HepG2 (cell line): ENCODE data around the gene STX4. TPM values are rescaled to one million over a fixed set of nuclear protein-coding genes. Genes with fewer than 3 reads are reported as not detected.

Experiments
- ATF7-NPFF ChIP-seq: sonication (generic); formaldehyde crosslinking; IDR thresholded peaks from 2 replicates; pipeline ENCODE4 v1.8.1; 2023; ENCODE audit warnings: mild to moderate bottlenecking, low read depth, missing genetic modification reagents, moderate library complexity
- BRF2 ChIP-seq: sonication (generic); formaldehyde crosslinking; IDR thresholded peaks from 2 replicates; pipeline ENCODE4 v1.8.1; 2022; ENCODE audit warnings: mild to moderate bottlenecking, missing genetic modification reagents
- CTCF ChIP-seq: sonication (generic); formaldehyde crosslinking; IDR thresholded peaks from 2 replicates; pipeline ENCODE4 v1.5.0; 2020; ENCODE audit warnings: mild to moderate bottlenecking, missing genetic modification reagents, moderate library complexity
- DPF2 ChIP-seq: sonication (generic); formaldehyde crosslinking; IDR thresholded peaks from 2 replicates; pipeline ENCODE4 v1.4.0; 2020; ENCODE audit warnings: mild to moderate bottlenecking, low read depth, missing genetic modification reagents, borderline replicate concordance
- ELF3 ChIP-seq: IDR thresholded peaks from 2 replicates; pipeline ENCODE4 v1.6.1; 2016; ENCODE audit warnings: missing genetic modification reagents, missing compliant biosample characterization
- IKZF4 ChIP-seq: sonication (generic); formaldehyde crosslinking; IDR thresholded peaks from 2 replicates; pipeline ENCODE4 v1.5.1; 2020; ENCODE audit warnings: borderline replicate concordance, mild to moderate bottlenecking, low read depth, missing genetic modification reagents; ENCODE audit errors: not compliant biosample characterization
- IRX3 ChIP-seq: sonication (generic); formaldehyde crosslinking; IDR thresholded peaks from 2 replicates; pipeline ENCODE4 v1.8.1; 2023; ENCODE audit warnings: mild to moderate bottlenecking, low read depth, missing genetic modification reagents, borderline replicate concordance
- JUN ChIP-seq: sonication (generic); formaldehyde crosslinking; IDR thresholded peaks from 2 replicates; pipeline ENCODE4 v1.4.0; 2020; ENCODE audit warnings: mild to moderate bottlenecking, missing genetic modification reagents
- KLF6 ChIP-seq: IDR thresholded peaks from 2 replicates; pipeline ENCODE4 v1.8.0; 2016; ENCODE audit warnings: missing biosample characterization, missing genetic modification reagents
- RAD21 ChIP-seq: fragments of 450-650 bp; formaldehyde crosslinking; IDR thresholded peaks from 2 replicates; pipeline ENCODE4 v1.5.0; 2020; ENCODE audit warnings: mild to moderate bottlenecking
- RBM22 ChIP-seq: fragments of 200-400 bp; formaldehyde crosslinking; optimal IDR thresholded peaks from 2 replicates; pipeline ENCODE3; 2017; ENCODE audit warnings: mild to moderate bottlenecking, low read length, moderate library complexity
- SMARCC2 ChIP-seq: fragments of 450-650 bp; IDR thresholded peaks from 2 replicates; pipeline ENCODE4 v1.6.1; 2017; ENCODE audit warnings: antibody characterized with exemption, mild to moderate bottlenecking
- SRY ChIP-seq: sonication (generic); formaldehyde crosslinking; IDR thresholded peaks from 2 replicates; pipeline ENCODE4 v1.8.0; 2022; ENCODE audit warnings: mild to moderate bottlenecking, missing genetic modification reagents
- TARDBP ChIP-seq: sonication (generic); formaldehyde crosslinking; IDR thresholded peaks from 2 replicates; pipeline ENCODE4 v1.8.0; 2022; ENCODE audit warnings: mild to moderate bottlenecking, missing genetic modification reagents
- ZFP62 ChIP-seq: sonication (generic); formaldehyde crosslinking; IDR thresholded peaks from 2 replicates; pipeline ENCODE4 v1.4.0; 2020; ENCODE audit warnings: missing genetic modification reagents
- ZGPAT ChIP-seq: IDR thresholded peaks from 2 replicates; pipeline ENCODE4 v1.6.1; 2016; ENCODE audit warnings: mild to moderate bottlenecking
- ZNF136 ChIP-seq: sonication (generic); formaldehyde crosslinking; IDR thresholded peaks from 2 replicates; pipeline ENCODE4 v1.8.1; 2022; ENCODE audit warnings: low read depth, mild to moderate bottlenecking, moderate library complexity, missing genetic modification reagents
- ZNF276 ChIP-seq: sonication (generic); formaldehyde crosslinking; IDR thresholded peaks from 2 replicates; pipeline ENCODE4 v1.4.0; 2020; ENCODE audit warnings: mild to moderate bottlenecking, low read depth, missing genetic modification reagents
- ZNF34 ChIP-seq: sonication (generic); formaldehyde crosslinking; IDR thresholded peaks from 2 replicates; pipeline ENCODE4 v1.4.0; 2020; ENCODE audit warnings: mild to moderate bottlenecking, missing genetic modification reagents, borderline replicate concordance
- ZNF768 ChIP-seq: sonication (generic); formaldehyde crosslinking; IDR thresholded peaks from 2 replicates; pipeline ENCODE4 v1.4.0; 2020; ENCODE audit warnings: missing genetic modification reagents
- polyA plus RNA-seq, 8 experiments: library from polyadenylated mRNA; depleted of rRNA in 3 of 8; stranded (reverse) in 7 of 8; unstranded in 1 of 8; fragments of >200 nt; fragmentation: Illumina TruSeq in 4 of 8; extraction: Trizol in 4 of 8; gene quantifications; 2 replicates each; pipeline versions ENCODE4 v1.2.1 to v1.2.3, GENCODE V29; 2011 to 2016; ENCODE audit warnings: low read depth in 4 of 8, missing spikeins in 1 of 8, mixed read lengths in 1 of 8; ENCODE audit not compliant: insufficient read depth in 1 of 8
- total RNA-seq, 5 experiments: library from RNA; depleted of rRNA; stranded (reverse); fragments of >200 nt; fragmentation: Illumina TruSeq; extraction: Trizol; gene quantifications; 2 replicates each; pipeline ENCODE4 v1.2.3, GENCODE V29; 2016; ENCODE audit warnings: low read depth in 1 of 5

The STX4 gene
- total and polyA plus RNA-seq, 2 of the 13 experiments (the other 11 are each of a cell fraction or from before 2014, with no cell fraction given): 29.2 to 34.6 TPM

- TF ChIP-seq ATF7-NPFF: no peak
- TF ChIP-seq ZNF136 (CRISPR knock-in tag): 0 out of 2 replicates have a peak, but pooled peaks have one; percentile 58
- 0 out of 2 replicates have a peak, but pooled peaks have one; percentile 4 for TF ChIP-seq RAD21 (CRISPR knock-in tag)
- no peak; the same call in 1 of the 2 replicates for TF ChIP-seq ZNF34 (CRISPR knock-in tag)
- no peak for TF ChIP-seq KLF6
- TF ChIP-seq ZNF768 (CRISPR knock-in tag): no peak; the same call in 1 of the 2 replicates
- no peak; the same call in 1 of the 2 replicates for TF ChIP-seq TARDBP
- no peak for TF ChIP-seq ZFP62 (CRISPR knock-in tag)
- TF ChIP-seq CTCF (CRISPR knock-in tag): no peak
- TF ChIP-seq IRX3: no peak
- TF ChIP-seq ZNF276 (CRISPR knock-in tag): no peak
- 0 out of 2 replicates have a peak, but pooled peaks have one; percentile 2 for TF ChIP-seq ZGPAT (CRISPR knock-in tag)
- peak; percentile 10; the same call in 1 of the 2 replicates for TF ChIP-seq ELF3 (CRISPR knock-in tag)
- TF ChIP-seq IKZF4 (CRISPR knock-in tag): peak; percentile 84
- TF ChIP-seq RBM22: no peak
- TF ChIP-seq SMARCC2: no peak
- no peak for TF ChIP-seq BRF2 (CRISPR knock-in tag)
- no peak for TF ChIP-seq JUN (CRISPR knock-in tag)
- no peak for TF ChIP-seq SRY (CRISPR knock-in tag)
- no peak for TF ChIP-seq DPF2 (CRISPR knock-in tag)
Measured at GRCh38 chr16:30997725-30998711, 35.3 kb upstream of the STX4 start (continued).
